GM12878 (cell line): ENCODE measurements around the gene LILRB4. TPM values are rescaled to one million over a fixed set of nuclear protein-coding genes. Genes with fewer than 3 reads are reported as not detected.

Source experiments
- ATAC-seq: fragments of 200-7000 bp; cut with Tn5 transposase; 3 replicates; pipeline ENCODE4 v1.9.1; 2020; ENCODE audit warnings: mild to moderate bottlenecking, moderate library complexity
- BruUV-seq: library from RNA; stranded (reverse); fragments of 400-500 nt; replicated peaks from 2 replicates; lab custom pipeline; 2021; lab: Mats Ljungman, UMichigan
- CTCF ChIA-PET: fragments of 300-600 bp; sonication (Branson Sonifier 250); formaldehyde crosslinking; extraction: SDS; loops from one replicate; lab custom pipeline; 2021; ENCODE audit warnings: inconsistent platforms; lab: Yijun Ruan, JAX
- POLR2A ChIA-PET: fragments of 350-600 bp; formaldehyde crosslinking; extraction: SDS; loops from one replicate; lab custom pipeline; 2021; ENCODE audit warnings: inconsistent platforms; lab: Charles Lee
- RAD21 ChIA-PET: fragments of 300-600 bp; sonication (Branson Sonifier 250); formaldehyde crosslinking; loops from one replicate; lab custom pipeline; 2023; ENCODE audit warnings: antibody characterized with exemption; ENCODE audit not compliant: unreplicated experiment; lab: Charles Lee
- SMC1A ChIA-PET: fragments of 300-600 bp; sonication (Branson Sonifier 250); formaldehyde crosslinking; loops from one replicate; lab custom pipeline; 2023; ENCODE audit not compliant: unreplicated experiment, uncharacterized antibody; lab: Charles Lee
- DNase-seq: peaks from one replicate; pipeline ENCODE4 v3.0.0-alpha.2; 2011; ENCODE audit warnings: low read depth, low spot score
- FAIRE-seq: peaks from 3 replicates; lab custom pipeline; 2011; peaks lifted over from hg19 to GRCh38; lab: Jason Lieb, UNC
- H2AFZ ChIP-seq: 2 replicates; pipeline ENCODE4 v1.6.0; 2011; ENCODE audit warnings: low read depth, low read length, control low read depth; ENCODE audit not compliant: control insufficient read depth
- H3K27ac ChIP-seq: 2 replicates; pipeline ENCODE4 v1.5.1; 2011; ENCODE audit warnings: control low read depth; ENCODE audit not compliant: control insufficient read depth, insufficient read depth
- H3K27me3 ChIP-seq, 2 experiments: replicated peaks in 1 of 2; 2 replicates each; pipeline versions ENCODE4 v1.6.0 to v1.6.1; 2011; ENCODE audit warnings: low read length in 1 of 2; ENCODE audit not compliant: control insufficient read depth in 2 of 2, insufficient read depth in 2 of 2
- H3K36me3 ChIP-seq, 2 experiments: 2 replicates each; pipeline ENCODE4 v1.5.1; 2011; ENCODE audit warnings: low read length in 1 of 2; ENCODE audit not compliant: control insufficient read depth in 2 of 2, insufficient read depth in 2 of 2
- H3K4me1 ChIP-seq: 2 replicates; pipeline ENCODE4 v1.6.1; 2011; ENCODE audit warnings: mild to moderate bottlenecking, low read length, moderate library complexity, mixed read lengths; ENCODE audit not compliant: control insufficient read depth, insufficient read depth
- H3K4me2 ChIP-seq: 2 replicates; pipeline ENCODE4 v1.6.0; 2011; ENCODE audit warnings: control low read depth; ENCODE audit not compliant: control insufficient read depth, insufficient read depth
- H3K4me3 ChIP-seq: fragments of 200-600 bp; sonication (generic); 2 replicates; pipeline ENCODE4 v1.5.1; 2016
- H3K79me2 ChIP-seq: 2 replicates; pipeline ENCODE4 v1.6.0; 2011; ENCODE audit warnings: low read length; ENCODE audit not compliant: control insufficient read depth, insufficient read depth
- H3K9ac ChIP-seq: 2 replicates; pipeline ENCODE4 v1.8.0; 2011; ENCODE audit warnings: low read length, control low read depth, mixed read lengths; ENCODE audit not compliant: control insufficient read depth, insufficient read depth
- H3K9me3 ChIP-seq: replicated peaks from 3 replicates; pipeline ENCODE4 v1.5.1; 2011; ENCODE audit warnings: mild to moderate bottlenecking, low read length; ENCODE audit not compliant: control insufficient read depth, insufficient read depth
- H4K20me1 ChIP-seq: 2 replicates; pipeline ENCODE4 v1.6.0; 2011; ENCODE audit not compliant: control insufficient read depth, insufficient read depth
- ATF7 ChIP-seq: fragments of 450-650 bp; IDR thresholded peaks from 2 replicates; pipeline ENCODE4 v1.6.1; 2016; ENCODE audit warnings: low read depth, mild to moderate bottlenecking
- BMI1 ChIP-seq: fragments of 450-650 bp; IDR thresholded peaks from 2 replicates; pipeline ENCODE4 v1.6.1; 2016; ENCODE audit warnings: mild to moderate bottlenecking, moderate library complexity, borderline replicate concordance
- RAD21 ChIP-seq: IDR thresholded peaks from 2 replicates; pipeline ENCODE4 v1.6.1; 2011; ENCODE audit warnings: mild to moderate bottlenecking, low read depth, low read length, moderate library complexity; ENCODE audit not compliant: insufficient read depth
- RB1 ChIP-seq: fragments of 450-650 bp; formaldehyde crosslinking; IDR thresholded peaks from 2 replicates; pipeline ENCODE4 v1.6.1; 2017; ENCODE audit warnings: mild to moderate bottlenecking, borderline replicate concordance
- SIN3A ChIP-seq: IDR thresholded peaks from 2 replicates; pipeline ENCODE4 v1.6.1; 2012; ENCODE audit warnings: low read depth, low read length, improper control_type of control experiment
- SREBF1 ChIP-seq: IDR thresholded peaks from 2 replicates; pipeline ENCODE4 v1.6.1; 2012; ENCODE audit warnings: mild to moderate bottlenecking, low read length
- TCF12 ChIP-seq: IDR thresholded peaks from 2 replicates; pipeline ENCODE4 v1.6.1; 2011; ENCODE audit warnings: low read depth, mild to moderate bottlenecking, low read length
- ZNF274 ChIP-seq: IDR thresholded peaks from one replicate; pipeline ENCODE4 v1.8.0; 2011; ENCODE audit not compliant: insufficient read length, insufficient read depth
- WGBS: methylation state at CpG from one replicate; pipeline ENCODE4 v1.1.6; 2016; ENCODE audit warnings: low lambda C conversion rate; ENCODE audit not compliant: insufficient replicate concordance, insufficient coverage; ENCODE audit errors: missing lambda C conversion rate; 5-methylcytosine and 5-hydroxymethylcytosine counted together
- in situ Hi-C: fragments of 300-500 bp; cut with MboI; formaldehyde crosslinking; loops from 9 replicates; pipeline ENCODE4 v1.14.3; 2018; ENCODE audit warnings: mixed read lengths
- intact Hi-C: fragments of 100-400 bp; cut with micrococcal nuclease; formaldehyde crosslinking; loops from one replicate; pipeline ENCODE4 v1.14.2; 2022; ENCODE audit not compliant: unreplicated experiment
- polyA plus RNA-seq, 11 experiments: library from polyadenylated mRNA; depleted of rRNA in 4 of 11; unstranded in 6 of 11; stranded (reverse) in 5 of 11; fragments of >200 nt; fragmentation: Nextera tagmentation in 4 of 11; fragmentation: Illumina TruSeq in 1 of 11; extraction: Ambion mirVana in 4 of 11; extraction: Trizol in 1 of 11; gene quantifications; 1 replicate in 1 of 11; 2 replicates in 10 of 11; pipeline versions ENCODE4 v1.2.1 to v1.2.3, GENCODE V29; 2011 to 2016; ENCODE audit warnings: inconsistent platforms in 2 of 11, missing spikeins in 2 of 11, low read depth in 1 of 11
- total RNA-seq, 4 experiments: library from RNA; depleted of rRNA in 3 of 4; stranded (reverse); fragments of >200 nt in 3 of 4; fragmentation: Illumina TruSeq in 1 of 4; extraction: Trizol in 1 of 4; gene quantifications; 2 replicates each; pipeline versions ENCODE4 v1.2.1 to v1.2.3, GENCODE V29; 2013 to 2021
- TF ChIP-seq, protein P1 (sequence below): IDR thresholded peaks from 2 replicates; pipeline ENCODE4 v1.6.1; 2012; ENCODE audit warnings: mild to moderate bottlenecking, low read depth, low read length
- TF ChIP-seq, protein P2 (sequence below): fragments of 450-650 bp; IDR thresholded peaks from 2 replicates; pipeline ENCODE4 v1.6.1; 2016; ENCODE audit warnings: mild to moderate bottlenecking, moderate library complexity, borderline replicate concordance
- TF ChIP-seq, protein P3 (sequence below): fragments of 450-650 bp; IDR thresholded peaks from 2 replicates; pipeline ENCODE4 v1.6.1; 2016; ENCODE audit warnings: mild to moderate bottlenecking

LILRB4 gene
- total and polyA plus RNA-seq, 10 of the 15 experiments (the other 5 are each of a cell fraction or from before 2014, with no cell fraction given) = 2.0 to 39.8 (median 16.0) TPM

DNA sequence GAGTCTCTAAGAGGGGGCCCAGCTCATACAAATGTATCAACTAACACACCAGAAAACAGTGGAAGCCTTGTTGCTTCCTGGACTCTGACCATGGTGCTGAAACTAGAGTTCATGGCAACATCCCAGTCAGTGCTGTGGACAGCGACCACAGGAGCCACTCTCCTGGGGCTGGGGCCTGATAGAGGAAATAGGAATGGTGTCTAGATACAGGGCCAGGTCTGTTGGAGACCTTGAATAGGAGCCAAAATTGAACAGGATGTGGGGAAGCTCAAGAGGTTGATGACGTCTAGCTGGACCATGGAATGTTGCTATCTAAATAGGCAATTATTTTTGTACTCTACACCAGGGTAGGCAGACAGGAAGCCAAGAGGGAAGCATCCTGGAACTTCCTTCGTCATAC lies 21.7 kb downstream of the LILRB4 start:
- no TSS peak for BruUV-seq
- ATAC-seq = peak; percentile 52; the same call in 2 of the 3 replicates
- FAIRE-seq = no peak
- Histone ChIP-seq H3K4me1 (no peaks in the 10 kb centered on the region), H3K27ac (no peak overlapping the region), H3K79me2 (no peaks in the 10 kb centered on the region), H3K4me2 (no peak overlapping the region), H3K4me3 (no peak overlapping the region), H3K36me3 (no peaks in the 10 kb centered on the region), H3K9ac (no peak overlapping the region), H3K27me3 (no peaks in the 10 kb centered on the region; a peak in 1 of 4 replicates), H4K20me1 (no peaks in the 10 kb centered on the region), H2AFZ (no peak overlapping the region), H3K9me3 (no peaks in the 10 kb centered on the region)
- intact Hi-C loops = no loop called here
- CTCF ChIA-PET = interaction anchor here (3.8 to 20.9 kb wide), 2 partner anchors 11 to 29 kb away, joined by 45 to 842 read pairs; partner anchors contain the start of gene LILRB4
- POLR2A ChIA-PET = interaction anchor here (1.0 kb wide), 1 partner anchor 10 kb away, joined by 4 read pairs; no protein-coding TSS in a partner anchor
- DNase-seq = no peak
- RAD21 ChIA-PET = interaction anchor here (1.2 to 2.0 kb wide), 2 partner anchors 11 to 203 kb away, joined by 4 to 6 read pairs; no protein-coding TSS in a partner anchor
- SMC1A ChIA-PET = interaction anchor here (0.9 kb wide), 1 partner anchor 10 kb away, joined by 3 read pairs; no protein-coding TSS in a partner anchor
- in situ Hi-C loops = no loop called here
- WGBS = 21% methylated on average over 3 of the region's 3 CpGs
- no peak for TF ChIP-seq BMI1
- TF ChIP-seq TCF12 = no peak
- TF ChIP-seq, protein P1, sequence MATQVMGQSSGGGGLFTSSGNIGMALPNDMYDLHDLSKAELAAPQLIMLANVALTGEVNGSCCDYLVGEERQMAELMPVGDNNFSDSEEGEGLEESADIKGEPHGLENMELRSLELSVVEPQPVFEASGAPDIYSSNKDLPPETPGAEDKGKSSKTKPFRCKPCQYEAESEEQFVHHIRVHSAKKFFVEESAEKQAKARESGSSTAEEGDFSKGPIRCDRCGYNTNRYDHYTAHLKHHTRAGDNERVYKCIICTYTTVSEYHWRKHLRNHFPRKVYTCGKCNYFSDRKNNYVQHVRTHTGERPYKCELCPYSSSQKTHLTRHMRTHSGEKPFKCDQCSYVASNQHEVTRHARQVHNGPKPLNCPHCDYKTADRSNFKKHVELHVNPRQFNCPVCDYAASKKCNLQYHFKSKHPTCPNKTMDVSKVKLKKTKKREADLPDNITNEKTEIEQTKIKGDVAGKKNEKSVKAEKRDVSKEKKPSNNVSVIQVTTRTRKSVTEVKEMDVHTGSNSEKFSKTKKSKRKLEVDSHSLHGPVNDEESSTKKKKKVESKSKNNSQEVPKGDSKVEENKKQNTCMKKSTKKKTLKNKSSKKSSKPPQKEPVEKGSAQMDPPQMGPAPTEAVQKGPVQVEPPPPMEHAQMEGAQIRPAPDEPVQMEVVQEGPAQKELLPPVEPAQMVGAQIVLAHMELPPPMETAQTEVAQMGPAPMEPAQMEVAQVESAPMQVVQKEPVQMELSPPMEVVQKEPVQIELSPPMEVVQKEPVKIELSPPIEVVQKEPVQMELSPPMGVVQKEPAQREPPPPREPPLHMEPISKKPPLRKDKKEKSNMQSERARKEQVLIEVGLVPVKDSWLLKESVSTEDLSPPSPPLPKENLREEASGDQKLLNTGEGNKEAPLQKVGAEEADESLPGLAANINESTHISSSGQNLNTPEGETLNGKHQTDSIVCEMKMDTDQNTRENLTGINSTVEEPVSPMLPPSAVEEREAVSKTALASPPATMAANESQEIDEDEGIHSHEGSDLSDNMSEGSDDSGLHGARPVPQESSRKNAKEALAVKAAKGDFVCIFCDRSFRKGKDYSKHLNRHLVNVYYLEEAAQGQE = peak; percentile 96
- no peak for TF ChIP-seq RAD21
- no peak for TF ChIP-seq ATF7
- no peak for TF ChIP-seq ZNF274
- TF ChIP-seq SIN3A = peak; percentile 53; the same call in 1 of the 2 replicates
- TF ChIP-seq, protein P2, sequence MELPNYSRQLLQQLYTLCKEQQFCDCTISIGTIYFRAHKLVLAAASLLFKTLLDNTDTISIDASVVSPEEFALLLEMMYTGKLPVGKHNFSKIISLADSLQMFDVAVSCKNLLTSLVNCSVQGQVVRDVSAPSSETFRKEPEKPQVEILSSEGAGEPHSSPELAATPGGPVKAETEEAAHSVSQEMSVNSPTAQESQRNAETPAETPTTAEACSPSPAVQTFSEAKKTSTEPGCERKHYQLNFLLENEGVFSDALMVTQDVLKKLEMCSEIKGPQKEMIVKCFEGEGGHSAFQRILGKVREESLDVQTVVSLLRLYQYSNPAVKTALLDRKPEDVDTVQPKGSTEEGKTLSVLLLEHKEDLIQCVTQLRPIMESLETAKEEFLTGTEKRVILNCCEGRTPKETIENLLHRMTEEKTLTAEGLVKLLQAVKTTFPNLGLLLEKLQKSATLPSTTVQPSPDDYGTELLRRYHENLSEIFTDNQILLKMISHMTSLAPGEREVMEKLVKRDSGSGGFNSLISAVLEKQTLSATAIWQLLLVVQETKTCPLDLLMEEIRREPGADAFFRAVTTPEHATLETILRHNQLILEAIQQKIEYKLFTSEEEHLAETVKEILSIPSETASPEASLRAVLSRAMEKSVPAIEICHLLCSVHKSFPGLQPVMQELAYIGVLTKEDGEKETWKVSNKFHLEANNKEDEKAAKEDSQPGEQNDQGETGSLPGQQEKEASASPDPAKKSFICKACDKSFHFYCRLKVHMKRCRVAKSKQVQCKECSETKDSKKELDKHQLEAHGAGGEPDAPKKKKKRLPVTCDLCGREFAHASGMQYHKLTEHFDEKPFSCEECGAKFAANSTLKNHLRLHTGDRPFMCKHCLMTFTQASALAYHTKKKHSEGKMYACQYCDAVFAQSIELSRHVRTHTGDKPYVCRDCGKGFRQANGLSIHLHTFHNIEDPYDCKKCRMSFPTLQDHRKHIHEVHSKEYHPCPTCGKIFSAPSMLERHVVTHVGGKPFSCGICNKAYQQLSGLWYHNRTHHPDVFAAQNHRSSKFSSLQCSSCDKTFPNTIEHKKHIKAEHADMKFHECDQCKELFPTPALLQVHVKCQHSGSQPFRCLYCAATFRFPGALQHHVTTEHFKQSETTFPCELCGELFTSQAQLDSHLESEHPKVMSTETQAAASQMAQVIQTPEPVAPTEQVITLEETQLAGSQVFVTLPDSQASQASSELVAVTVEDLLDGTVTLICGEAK = peak; percentile 67
- TF ChIP-seq RB1 = no peak
- TF ChIP-seq SREBF1 = peak; percentile 55; the same call in 1 of the 2 replicates
- TF ChIP-seq, protein P3, sequence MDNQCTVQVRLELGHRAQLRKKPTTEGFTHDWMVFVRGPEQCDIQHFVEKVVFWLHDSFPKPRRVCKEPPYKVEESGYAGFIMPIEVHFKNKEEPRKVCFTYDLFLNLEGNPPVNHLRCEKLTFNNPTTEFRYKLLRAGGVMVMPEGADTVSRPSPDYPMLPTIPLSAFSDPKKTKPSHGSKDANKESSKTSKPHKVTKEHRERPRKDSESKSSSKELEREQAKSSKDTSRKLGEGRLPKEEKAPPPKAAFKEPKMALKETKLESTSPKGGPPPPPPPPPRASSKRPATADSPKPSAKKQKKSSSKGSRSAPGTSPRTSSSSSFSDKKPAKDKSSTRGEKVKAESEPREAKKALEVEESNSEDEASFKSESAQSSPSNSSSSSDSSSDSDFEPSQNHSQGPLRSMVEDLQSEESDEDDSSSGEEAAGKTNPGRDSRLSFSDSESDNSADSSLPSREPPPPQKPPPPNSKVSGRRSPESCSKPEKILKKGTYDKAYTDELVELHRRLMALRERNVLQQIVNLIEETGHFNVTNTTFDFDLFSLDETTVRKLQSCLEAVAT = no peak
